Measurements from ENCODE around the gene RHOB. TPM values are rescaled to one million over a fixed set of nuclear protein-coding genes. Genes with fewer than 3 reads are reported as not detected.
"Not testable (repeated sequence)": the region's sequence is repeated elsewhere in the genome, so short reads cannot be mapped to it uniquely, and the experiment has no call there.

The RHOB gene
- total RNA-seq, 1 experiment from 2014 or later: not detected

DNA sequence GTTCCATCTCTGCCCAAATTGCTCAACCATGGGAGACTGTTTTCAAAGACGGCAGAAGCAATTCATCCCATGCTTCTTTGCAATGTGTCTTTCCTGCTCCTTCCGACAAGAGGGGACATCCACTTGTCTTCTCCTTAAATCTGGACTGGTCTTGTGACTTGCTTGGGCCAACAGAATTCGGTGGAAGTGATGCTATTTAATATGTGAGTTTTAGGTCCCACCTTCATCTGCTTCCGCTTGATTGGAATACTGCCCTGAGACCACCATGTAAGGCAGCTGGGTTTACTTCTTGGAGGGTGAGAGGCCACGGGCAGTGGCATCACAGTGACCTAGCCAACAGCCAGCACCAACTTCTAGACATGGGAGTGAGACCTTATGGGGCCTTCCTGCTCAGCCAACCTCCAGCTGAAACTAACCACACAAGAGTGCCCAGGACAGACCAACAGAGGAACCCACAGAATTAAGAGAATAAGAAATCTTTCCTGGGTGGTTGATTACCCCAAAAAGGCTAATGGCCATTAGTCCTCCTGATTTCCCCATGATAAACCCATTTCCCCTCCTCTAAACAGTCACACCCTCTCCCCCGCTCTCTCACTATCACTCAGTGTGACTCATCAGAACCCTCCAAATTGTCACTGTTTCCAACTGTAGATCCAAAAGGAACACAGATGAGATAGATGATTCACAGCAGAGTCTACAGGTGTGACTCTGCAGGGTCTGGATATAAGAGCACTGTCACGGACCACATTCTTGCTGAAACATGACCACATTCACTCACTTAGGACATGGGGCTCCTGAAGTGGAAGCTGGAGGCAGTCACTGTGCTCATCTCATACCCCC is 16.2 kb upstream of the RHOB start:
- peaks cover 5% of the 10 kb centered on the region; the same call in 1 of the 2 replicates for H3K4me1 ChIP-seq (ENCODE audit: low read length)
- no peak overlapping the region for H3K4me3 ChIP-seq (ENCODE audit: low read length)
- no peaks in the 10 kb centered on the region for H3K27me3 ChIP-seq (ENCODE audit: low read length)
- H3K9ac ChIP-seq (ENCODE audit: low read length): no peak overlapping the region
- DNase-seq: no peak
- H3K79me2 ChIP-seq (ENCODE audit: low read length): no peaks in the 10 kb centered on the region
- no peak overlapping the region for H3K27ac ChIP-seq (ENCODE audit: low read length)
- no peak overlapping the region for H3K4me2 ChIP-seq (ENCODE audit: low read depth, low read length, poor library complexity, severe bottlenecking)
- no peaks in the 10 kb centered on the region for H3K9me3 ChIP-seq (ENCODE audit: low read length)
- no peaks in the 10 kb centered on the region for H4K20me1 ChIP-seq (ENCODE audit: insufficient read depth, low read depth, low read length)
- H3K36me3 ChIP-seq (ENCODE audit: insufficient read depth, low read length): no peaks in the 10 kb centered on the region
- H3K9me2 ChIP-seq (replicated peaks; ENCODE audit: insufficient read depth, low read length): no peaks in the 10 kb centered on the region
- no peak overlapping the region for H2AFZ ChIP-seq (ENCODE audit: low read length)

DNA sequence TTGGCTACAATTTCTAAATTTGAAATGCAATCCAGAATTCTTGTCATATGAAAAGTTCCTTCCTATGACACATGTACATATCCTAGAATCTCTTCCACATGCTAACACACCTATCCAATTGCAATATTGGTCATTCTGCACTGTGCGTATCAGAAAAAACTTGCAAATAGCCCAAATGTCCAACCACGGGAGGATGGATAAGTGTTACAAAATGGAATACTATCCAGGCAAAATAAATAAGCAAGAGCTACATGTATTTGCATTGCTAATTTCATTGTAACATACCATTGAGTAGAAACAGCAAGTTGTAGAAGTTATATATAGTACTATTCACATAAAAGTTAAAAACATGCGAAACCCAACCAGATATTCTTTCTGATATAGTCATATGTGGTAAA is 15.6 kb upstream of the RHOB start:
- peaks cover 5% of the 10 kb centered on the region; the same call in 1 of the 2 replicates for H3K4me1 ChIP-seq (ENCODE audit: low read length)
- no peak overlapping the region for H3K9ac ChIP-seq (ENCODE audit: low read length)
- H3K4me3 ChIP-seq (ENCODE audit: low read length): no peak overlapping the region
- H3K9me3 ChIP-seq (ENCODE audit: low read length): no peaks in the 10 kb centered on the region
- no peaks in the 10 kb centered on the region for H3K27me3 ChIP-seq (ENCODE audit: low read length)
- no peaks in the 10 kb centered on the region for H3K36me3 ChIP-seq (ENCODE audit: insufficient read depth, low read length)
- no peak overlapping the region for H3K27ac ChIP-seq (ENCODE audit: low read length)
- no peak for DNase-seq
- no peak overlapping the region for H2AFZ ChIP-seq (ENCODE audit: low read length)
- no peak overlapping the region for H3K4me2 ChIP-seq (ENCODE audit: low read depth, low read length, poor library complexity, severe bottlenecking)
- H3K9me2 ChIP-seq (replicated peaks; ENCODE audit: insufficient read depth, low read length): no peaks in the 10 kb centered on the region
- H4K20me1 ChIP-seq (ENCODE audit: insufficient read depth, low read depth, low read length): no peaks in the 10 kb centered on the region
- H3K79me2 ChIP-seq (ENCODE audit: low read length): no peaks in the 10 kb centered on the region

DNA sequence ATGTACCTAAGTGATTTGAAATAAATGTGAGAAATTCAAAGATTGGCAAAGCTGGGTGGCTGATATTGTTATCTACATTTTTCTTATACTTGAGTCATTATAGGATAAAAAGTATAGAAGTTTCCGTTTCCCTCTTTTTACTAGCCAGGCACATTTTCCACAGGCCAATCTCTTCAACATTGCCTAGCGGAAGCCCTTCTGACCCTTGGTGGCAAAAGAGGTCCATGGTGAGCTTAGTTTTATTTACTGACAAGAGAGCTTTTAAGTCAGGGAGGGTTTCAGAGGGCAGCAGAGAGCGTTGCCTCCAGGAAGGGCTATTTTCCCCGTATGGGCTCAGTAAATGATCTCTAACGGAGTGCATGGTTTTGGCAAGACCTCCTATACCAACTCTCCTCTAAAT is 15.1 kb upstream of the RHOB start:
- Histone ChIP-seq H3K9ac (ENCODE audit: low read length) (no peak overlapping the region), H3K79me2 (ENCODE audit: low read length) (no peaks in the 10 kb centered on the region), H3K4me2 (ENCODE audit: low read depth, low read length, poor library complexity, severe bottlenecking) (no peak overlapping the region), H4K20me1 (ENCODE audit: insufficient read depth, low read depth, low read length) (no peaks in the 10 kb centered on the region), H3K4me1 (ENCODE audit: low read length) (peaks cover 5% of the 10 kb centered on the region; the same call in 1 of the 2 replicates), H3K4me3 (ENCODE audit: low read length) (no peak overlapping the region), H3K9me3 (ENCODE audit: low read length) (no peaks in the 10 kb centered on the region), H3K27ac (ENCODE audit: low read length) (no peak overlapping the region), H3K36me3 (ENCODE audit: insufficient read depth, low read length) (no peaks in the 10 kb centered on the region), H3K27me3 (ENCODE audit: low read length) (no peaks in the 10 kb centered on the region), H3K9me2 (replicated peaks; ENCODE audit: insufficient read depth, low read length) (no peaks in the 10 kb centered on the region), H2AFZ (ENCODE audit: low read length) (no peak overlapping the region)
- no peak for DNase-seq

DNA sequence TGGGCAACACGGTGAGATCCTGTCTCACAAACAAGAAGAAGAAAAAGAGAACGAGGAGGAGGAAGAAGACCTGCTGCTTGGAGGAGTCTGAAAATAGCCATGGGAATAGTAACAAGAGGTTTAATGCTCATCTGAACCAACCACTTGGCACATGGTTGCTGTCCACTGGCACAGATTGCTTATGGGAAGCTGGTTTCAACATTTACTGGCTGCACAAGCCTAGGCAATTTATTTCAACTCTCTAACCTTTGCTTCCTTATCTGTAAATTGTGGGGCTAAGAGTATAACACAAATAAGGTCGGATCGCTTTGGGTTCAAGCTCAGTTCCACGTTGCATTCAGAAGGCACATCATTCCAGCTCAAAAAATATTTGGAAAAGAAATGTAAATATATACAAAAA is 14.2 kb upstream of the RHOB start:
- Histone ChIP-seq H3K4me1 (ENCODE audit: low read length) (peaks cover 5% of the 10 kb centered on the region; the same call in 1 of the 2 replicates), H2AFZ (ENCODE audit: low read length) (no peak overlapping the region), H3K9me3 (ENCODE audit: low read length) (no peaks in the 10 kb centered on the region), H3K9me2 (replicated peaks; ENCODE audit: insufficient read depth, low read length) (no peaks in the 10 kb centered on the region), H3K27me3 (ENCODE audit: low read length) (no peaks in the 10 kb centered on the region), H3K36me3 (ENCODE audit: insufficient read depth, low read length) (no peaks in the 10 kb centered on the region), H3K27ac (ENCODE audit: low read length) (no peak overlapping the region), H3K4me2 (ENCODE audit: low read depth, low read length, poor library complexity, severe bottlenecking) (no peak overlapping the region), H4K20me1 (ENCODE audit: insufficient read depth, low read depth, low read length) (no peaks in the 10 kb centered on the region), H3K4me3 (ENCODE audit: low read length) (no peak overlapping the region), H3K9ac (ENCODE audit: low read length) (no peak overlapping the region), H3K79me2 (ENCODE audit: low read length) (no peaks in the 10 kb centered on the region)
- DNase-seq: no peak

DNA sequence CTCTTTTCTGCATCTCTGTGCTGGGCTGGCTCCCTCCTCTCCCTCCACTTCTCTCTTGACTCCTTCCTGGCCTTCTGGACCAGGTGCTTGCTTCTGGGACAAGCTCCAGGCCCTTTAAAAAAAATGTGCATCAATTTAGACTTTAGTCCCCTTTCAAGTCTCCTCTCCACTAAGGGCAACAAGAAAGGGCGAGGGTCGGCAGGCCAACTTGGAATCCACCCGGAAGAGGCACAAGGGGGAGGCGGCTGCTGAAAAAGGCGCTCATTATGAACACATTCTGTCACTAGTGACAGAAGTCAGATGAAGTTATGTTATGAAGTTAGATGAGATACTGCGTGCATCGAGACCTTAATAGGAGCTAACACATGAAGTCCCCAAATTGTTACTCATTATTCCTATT is 13.6 kb upstream of the RHOB start:
- Histone ChIP-seq H3K27ac (ENCODE audit: low read length) (no peak overlapping the region), H3K36me3 (ENCODE audit: insufficient read depth, low read length) (no peaks in the 10 kb centered on the region), H4K20me1 (ENCODE audit: insufficient read depth, low read depth, low read length) (no peaks in the 10 kb centered on the region), H3K9me3 (ENCODE audit: low read length) (no peaks in the 10 kb centered on the region), H2AFZ (ENCODE audit: low read length) (no peak overlapping the region), H3K4me1 (ENCODE audit: low read length) (peaks cover 5% of the 10 kb centered on the region; the same call in 1 of the 2 replicates), H3K4me2 (ENCODE audit: low read depth, low read length, poor library complexity, severe bottlenecking) (no peak overlapping the region), H3K9me2 (replicated peaks; ENCODE audit: insufficient read depth, low read length) (no peaks in the 10 kb centered on the region), H3K27me3 (ENCODE audit: low read length) (no peaks in the 10 kb centered on the region), H3K4me3 (ENCODE audit: low read length) (no peak overlapping the region), H3K79me2 (ENCODE audit: low read length) (no peaks in the 10 kb centered on the region), H3K9ac (ENCODE audit: low read length) (no peak overlapping the region)
- no peak for DNase-seq

DNA sequence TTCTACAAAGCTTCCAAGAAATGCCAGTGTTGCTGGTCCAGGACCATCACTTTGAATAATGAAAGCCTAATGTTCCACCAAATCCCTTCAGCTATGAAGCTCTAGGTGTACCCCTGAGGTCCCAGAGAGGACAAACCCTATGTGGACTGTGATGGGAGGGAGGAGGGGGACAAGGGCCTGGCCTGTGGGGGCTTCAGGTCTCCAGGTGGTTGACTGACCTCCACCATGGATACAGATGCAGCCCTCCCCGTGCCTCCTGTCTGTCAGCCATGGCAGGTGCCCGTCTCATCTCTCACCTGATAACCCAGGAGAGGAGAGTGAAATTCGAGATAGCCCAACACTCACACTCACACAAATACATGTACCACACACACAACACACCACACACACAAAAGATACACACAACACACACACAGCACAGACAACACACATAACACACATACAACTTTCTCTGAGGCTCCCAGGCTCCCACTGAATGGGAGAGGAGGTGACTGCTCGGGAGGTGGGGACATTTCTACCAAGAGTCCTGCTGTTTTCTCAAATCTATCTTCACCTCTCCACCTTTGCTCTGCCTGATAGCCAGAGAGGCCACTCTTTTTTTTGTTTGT is 12.8 kb upstream of the RHOB start:
- Histone ChIP-seq H3K36me3 (ENCODE audit: insufficient read depth, low read length) (no peaks in the 10 kb centered on the region), H2AFZ (ENCODE audit: low read length) (no peak overlapping the region), H4K20me1 (ENCODE audit: insufficient read depth, low read depth, low read length) (no peaks in the 10 kb centered on the region), H3K4me3 (ENCODE audit: low read length) (no peak overlapping the region), H3K4me1 (ENCODE audit: low read length) (peaks cover 5% of the 10 kb centered on the region; the same call in 1 of the 2 replicates), H3K4me2 (ENCODE audit: low read depth, low read length, poor library complexity, severe bottlenecking) (no peak overlapping the region), H3K9me2 (replicated peaks; ENCODE audit: insufficient read depth, low read length) (no peaks in the 10 kb centered on the region), H3K9me3 (ENCODE audit: low read length) (no peaks in the 10 kb centered on the region), H3K27me3 (ENCODE audit: low read length) (no peaks in the 10 kb centered on the region), H3K27ac (ENCODE audit: low read length) (no peak overlapping the region), H3K9ac (ENCODE audit: low read length) (no peak overlapping the region), H3K79me2 (ENCODE audit: low read length) (no peaks in the 10 kb centered on the region)
- DNase-seq: no peak

DNA sequence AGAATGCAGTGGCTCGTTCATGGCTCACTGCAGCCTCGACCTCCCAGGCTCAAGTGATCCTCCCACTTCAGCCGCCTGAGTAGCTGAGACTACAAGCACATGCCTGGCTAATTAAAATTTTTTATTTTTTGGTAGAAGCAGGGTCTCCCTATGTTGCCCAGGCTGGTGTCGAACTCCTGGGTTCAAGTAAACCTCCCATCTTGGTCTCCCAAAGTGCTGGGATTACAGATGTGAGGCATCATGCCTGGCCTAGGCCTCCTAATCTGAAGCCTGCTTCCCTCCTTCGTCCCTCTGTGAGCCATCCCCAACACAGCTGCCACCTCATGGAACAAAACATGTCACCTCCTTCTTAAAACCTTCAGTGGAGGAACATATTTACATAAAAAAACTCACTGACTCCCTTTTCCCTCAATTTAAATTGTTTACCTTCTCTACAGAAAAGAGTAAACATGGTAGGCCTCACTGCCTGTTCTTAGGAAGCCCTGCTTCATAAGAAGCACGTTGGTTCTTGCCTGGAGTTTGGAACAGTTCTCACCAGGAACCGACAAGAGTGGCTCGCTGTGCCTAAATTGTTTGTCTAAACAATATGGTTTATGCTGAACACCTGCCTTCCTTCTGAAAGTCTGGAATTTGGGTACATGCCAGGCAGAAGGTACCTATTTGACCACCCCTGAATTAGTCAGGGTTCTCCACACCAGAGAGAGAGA is 12.1 kb upstream of the RHOB start:
- DNase-seq: no peak
- Histone ChIP-seq H3K36me3 (ENCODE audit: insufficient read depth, low read length) (no peaks in the 10 kb centered on the region), H2AFZ (ENCODE audit: low read length) (no peak overlapping the region), H4K20me1 (ENCODE audit: insufficient read depth, low read depth, low read length) (no peaks in the 10 kb centered on the region; the same call in 1 of the 2 replicates), H3K27me3 (ENCODE audit: low read length) (no peaks in the 10 kb centered on the region), H3K4me3 (ENCODE audit: low read length) (no peak overlapping the region), H3K9ac (ENCODE audit: low read length) (no peak overlapping the region), H3K27ac (ENCODE audit: low read length) (no peak overlapping the region), H3K4me1 (ENCODE audit: low read length) (no peaks in the 10 kb centered on the region), H3K9me3 (ENCODE audit: low read length) (no peaks in the 10 kb centered on the region), H3K9me2 (replicated peaks; ENCODE audit: insufficient read depth, low read length) (no peaks in the 10 kb centered on the region), H3K79me2 (ENCODE audit: low read length) (no peaks in the 10 kb centered on the region), H3K4me2 (ENCODE audit: low read depth, low read length, poor library complexity, severe bottlenecking) (no peak overlapping the region)

DNA sequence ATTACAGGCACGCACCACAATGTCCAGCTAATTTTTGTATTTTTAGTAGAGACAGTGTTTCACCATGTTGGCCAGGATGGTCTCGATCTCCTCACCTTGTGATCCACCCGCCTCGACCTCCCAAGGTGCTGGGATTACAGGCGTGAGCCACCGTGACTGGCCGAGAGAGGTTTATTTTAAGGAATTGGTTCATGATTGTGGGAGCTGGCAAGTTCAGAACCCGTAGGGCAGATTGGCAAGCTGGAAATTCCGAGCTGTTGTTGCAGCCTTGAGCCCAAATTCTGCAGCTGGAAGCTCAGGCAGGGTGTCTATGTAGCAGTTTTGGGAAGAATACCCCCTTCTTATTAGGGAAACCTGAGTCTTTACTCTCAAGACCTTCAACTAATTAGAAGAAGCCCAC is 11.4 kb upstream of the RHOB start:
- not testable (repeated sequence) for H3K9me3 ChIP-seq (ENCODE audit: low read length); H4K20me1 ChIP-seq (ENCODE audit: insufficient read depth, low read depth, low read length); H3K9me2 ChIP-seq (replicated peaks; ENCODE audit: insufficient read depth, low read length); H3K9ac ChIP-seq (ENCODE audit: low read length); H3K36me3 ChIP-seq (ENCODE audit: insufficient read depth, low read length); H3K27ac ChIP-seq (ENCODE audit: low read length); H3K4me3 ChIP-seq (ENCODE audit: low read length); DNase-seq; H3K79me2 ChIP-seq (ENCODE audit: low read length); H3K4me1 ChIP-seq (ENCODE audit: low read length); H2AFZ ChIP-seq (ENCODE audit: low read length); H3K4me2 ChIP-seq (ENCODE audit: low read depth, low read length, poor library complexity, severe bottlenecking); H3K27me3 ChIP-seq (ENCODE audit: low read length)

Measured in Karpas-422 (cell line).